ENCODE data around the gene PLLP.

- no peak for TF ChIP-seq CTCF (conservative IDR thresholded peaks at IDR 0.05; ENCODE audit: low read length)
- TF ChIP-seq EZH2phosphoT487 (IDR thresholded peaks at IDR 0.05; ENCODE audit: borderline replicate concordance, low read depth, low read length), result no peak
These were observed 40.3 kb upstream of the PLLP start for GRCh38 chr16:57324749-57325148.

Data from OCI-LY7 (cell line).